Upper lobe of right lung (tissue), 1 donor: ENCODE results near the gene SYT17. TPM values are rescaled to one million over a fixed set of nuclear protein-coding genes. Genes with fewer than 3 reads are reported as not detected.

ENCODE experiments used
- ATAC-seq: fragments of 200-7000 bp; cut with Tn5 transposase; one replicate; pipeline ENCODE4 v1.9.1; 2020; ENCODE audit warnings: mild to moderate bottlenecking, moderate library complexity
- DNase-seq: peaks from one replicate; pipeline ENCODE4 v3.0.0-alpha.2; 2020
- H3K27ac ChIP-seq: fragments of 200-600 bp; one replicate; pipeline ENCODE4 v1.8.0; 2022
- H3K27me3 ChIP-seq: fragments of 200-600 bp; one replicate; pipeline ENCODE4 v1.8.0; 2022; ENCODE audit warnings: mild to moderate bottlenecking
- H3K36me3 ChIP-seq: fragments of 200-600 bp; one replicate; pipeline ENCODE4 v1.8.0; 2022
- H3K4me1 ChIP-seq: fragments of 200-600 bp; one replicate; pipeline ENCODE4 v1.8.0; 2022
- H3K4me3 ChIP-seq: fragments of 200-600 bp; one replicate; pipeline ENCODE4 v1.8.0; 2022; ENCODE audit warnings: mild to moderate bottlenecking
- H3K9me3 ChIP-seq: fragments of 200-600 bp; one replicate; pipeline ENCODE4 v1.8.0; 2022
- intact Hi-C: fragments of 100-400 bp; cut with DNase I; formaldehyde crosslinking; loops from one replicate; pipeline ENCODE4 v1.11.0; 2022
- total RNA-seq: library from RNA; stranded (reverse); fragmentation: NEBNext Ultra II Directional; extraction: Animal tissue kit (Norgen Biotek cat#: 25700); gene quantifications from one replicate; pipeline ENCODE4 v1.2.1, GENCODE V29; 2021
- TF ChIP-seq, protein P1 (sequence below): fragments of 200-600 bp; IDR thresholded peaks from one replicate; pipeline ENCODE4 v1.8.0; 2022; ENCODE audit warnings: antibody characterized with exemption
- donor health status: DM: no; HTN: yes; CAD: no; lungs with severe emphysema.

SYT17 gene
- total RNA-seq, 1 donor from 2014 or later, result 13.7 TPM

DNA sequence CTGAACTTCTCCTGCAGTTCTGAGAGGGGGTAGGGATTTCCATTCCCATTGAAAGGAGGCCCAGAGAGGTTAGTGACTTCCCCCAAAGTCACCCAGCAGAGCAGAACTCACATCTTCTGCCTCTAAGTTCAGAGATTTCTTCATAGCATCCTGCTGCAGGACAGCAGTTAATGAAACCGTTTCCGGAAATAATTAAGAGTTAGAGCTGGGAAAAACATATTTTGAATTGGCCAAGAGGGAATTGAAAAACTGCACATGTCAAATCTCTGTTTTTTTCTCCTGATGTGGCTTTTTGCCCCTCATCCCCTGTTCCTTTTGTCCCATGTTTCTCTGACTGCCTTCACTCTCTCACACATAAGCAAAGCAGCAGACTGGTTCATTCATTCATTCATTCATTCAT is 27.6 kb upstream of the SYT17 start:
- Histone ChIP-seq H3K9me3 (no peaks in the 10 kb centered on the region), H3K27ac (no peak overlapping the region), H3K4me3 (no peak overlapping the region), H3K4me1 (peaks cover 46% of the 10 kb centered on the region), H3K36me3 (no peaks in the 10 kb centered on the region), H3K27me3 (no peaks in the 10 kb centered on the region)
- intact Hi-C loops, result no loop called here
- ATAC-seq (no peak), DNase-seq (no peak)
- TF ChIP-seq, protein P1, sequence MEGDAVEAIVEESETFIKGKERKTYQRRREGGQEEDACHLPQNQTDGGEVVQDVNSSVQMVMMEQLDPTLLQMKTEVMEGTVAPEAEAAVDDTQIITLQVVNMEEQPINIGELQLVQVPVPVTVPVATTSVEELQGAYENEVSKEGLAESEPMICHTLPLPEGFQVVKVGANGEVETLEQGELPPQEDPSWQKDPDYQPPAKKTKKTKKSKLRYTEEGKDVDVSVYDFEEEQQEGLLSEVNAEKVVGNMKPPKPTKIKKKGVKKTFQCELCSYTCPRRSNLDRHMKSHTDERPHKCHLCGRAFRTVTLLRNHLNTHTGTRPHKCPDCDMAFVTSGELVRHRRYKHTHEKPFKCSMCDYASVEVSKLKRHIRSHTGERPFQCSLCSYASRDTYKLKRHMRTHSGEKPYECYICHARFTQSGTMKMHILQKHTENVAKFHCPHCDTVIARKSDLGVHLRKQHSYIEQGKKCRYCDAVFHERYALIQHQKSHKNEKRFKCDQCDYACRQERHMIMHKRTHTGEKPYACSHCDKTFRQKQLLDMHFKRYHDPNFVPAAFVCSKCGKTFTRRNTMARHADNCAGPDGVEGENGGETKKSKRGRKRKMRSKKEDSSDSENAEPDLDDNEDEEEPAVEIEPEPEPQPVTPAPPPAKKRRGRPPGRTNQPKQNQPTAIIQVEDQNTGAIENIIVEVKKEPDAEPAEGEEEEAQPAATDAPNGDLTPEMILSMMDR, result no peak

DNA sequence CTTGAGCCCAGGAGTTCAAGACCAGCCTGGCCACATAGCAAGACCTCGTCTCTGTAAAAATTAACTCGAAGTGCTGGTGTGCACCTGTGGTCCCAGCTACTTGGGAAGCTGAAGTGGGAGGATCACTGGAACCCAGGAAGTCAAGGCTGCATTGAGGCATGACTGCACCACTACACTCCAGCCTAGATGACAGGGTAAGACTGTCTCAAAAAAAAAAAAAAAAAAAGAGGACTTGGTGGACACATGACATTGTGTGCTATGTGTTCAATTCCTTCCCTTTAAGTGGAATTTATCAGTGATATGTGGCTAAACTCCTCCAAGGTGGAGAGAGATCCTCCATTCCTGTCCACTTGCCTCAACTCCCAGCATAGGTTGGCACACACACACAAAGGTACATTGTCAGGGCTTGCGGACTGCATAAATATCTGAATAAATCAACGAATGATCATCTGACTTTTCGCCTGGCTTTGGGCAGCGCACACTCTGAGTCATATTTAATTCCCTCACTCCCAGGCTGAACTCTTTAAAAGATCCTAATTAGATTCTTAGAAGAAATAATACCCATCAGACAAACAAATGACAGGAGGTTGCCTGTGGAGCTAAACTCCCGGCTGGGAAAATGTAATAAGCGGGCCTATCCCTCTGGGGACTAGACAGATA is 25.0 kb upstream of the SYT17 start:
- H3K4me1 ChIP-seq, result peaks cover 20% of the 10 kb centered on the region
- ATAC-seq (no peak), DNase-seq (no peak)
- TF ChIP-seq, protein P1, result no peak
- H3K27me3 ChIP-seq, result no peaks in the 10 kb centered on the region
- H3K4me3 ChIP-seq, result no peak overlapping the region
- H3K9me3 ChIP-seq, result no peaks in the 10 kb centered on the region
- no peak overlapping the region for H3K27ac ChIP-seq
- intact Hi-C loops, result no loop called here
- H3K36me3 ChIP-seq, result no peaks in the 10 kb centered on the region

DNA sequence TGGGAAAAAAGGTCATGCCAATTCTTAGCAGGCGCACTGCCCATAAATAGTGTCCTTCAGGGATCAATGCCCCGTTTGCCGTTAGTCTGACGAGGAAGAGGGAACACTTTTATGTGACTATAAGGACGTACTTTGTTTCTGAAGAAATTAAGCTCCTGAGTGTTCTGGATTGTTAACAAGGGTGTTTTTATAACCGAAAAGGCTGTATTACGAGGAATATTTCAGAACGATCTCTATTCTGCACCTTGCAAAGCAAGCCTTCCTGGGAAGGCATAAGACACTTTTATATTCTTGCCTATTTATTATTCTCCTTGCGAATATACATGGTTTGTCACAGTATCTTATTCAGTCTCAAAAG is 24.5 kb upstream of the SYT17 start:
- H3K27ac ChIP-seq, result no peak overlapping the region

DNA sequence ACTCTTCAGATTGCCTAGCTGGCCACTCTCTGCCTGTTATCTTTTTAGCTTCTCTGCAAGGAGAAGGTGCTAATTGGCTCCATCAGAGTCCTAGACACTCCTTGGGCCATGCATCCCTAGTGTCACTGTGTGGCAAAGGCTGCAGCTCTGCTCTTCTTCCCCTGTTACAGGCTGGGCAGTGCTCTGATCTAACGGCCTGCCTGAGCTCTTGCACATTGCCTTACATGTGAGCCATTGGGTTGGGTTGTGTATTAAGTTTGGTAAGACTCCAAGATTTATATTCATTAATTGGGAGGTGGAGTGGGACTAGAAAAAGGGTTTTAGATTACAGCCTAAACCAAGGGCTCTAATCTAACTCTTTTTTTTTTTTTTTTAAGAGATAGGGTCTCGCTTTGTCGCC is 23.0 kb upstream of the SYT17 start:
- H3K4me1 ChIP-seq, result peaks cover 3% of the 10 kb centered on the region
- no peaks in the 10 kb centered on the region for H3K36me3 ChIP-seq
- intact Hi-C loops, result no loop called here
- H3K27me3 ChIP-seq, result no peaks in the 10 kb centered on the region
- no peak overlapping the region for H3K4me3 ChIP-seq
- H3K27ac ChIP-seq, result no peak overlapping the region
- DNase-seq, result no peak
- TF ChIP-seq, protein P1, result no peak
- no peaks in the 10 kb centered on the region for H3K9me3 ChIP-seq
- no peak for ATAC-seq

More for the DNA sequence above, 24.5 kb upstream of the SYT17 start:
- Histone ChIP-seq H3K4me1 (peaks cover 17% of the 10 kb centered on the region), H3K9me3 (no peaks in the 10 kb centered on the region), H3K36me3 (no peaks in the 10 kb centered on the region), H3K27me3 (no peaks in the 10 kb centered on the region), H3K4me3 (no peak overlapping the region)
- intact Hi-C loops, result no loop called here
- no peak for DNase-seq
- TF ChIP-seq, protein P1, result no peak
- ATAC-seq, result no peak

DNA sequence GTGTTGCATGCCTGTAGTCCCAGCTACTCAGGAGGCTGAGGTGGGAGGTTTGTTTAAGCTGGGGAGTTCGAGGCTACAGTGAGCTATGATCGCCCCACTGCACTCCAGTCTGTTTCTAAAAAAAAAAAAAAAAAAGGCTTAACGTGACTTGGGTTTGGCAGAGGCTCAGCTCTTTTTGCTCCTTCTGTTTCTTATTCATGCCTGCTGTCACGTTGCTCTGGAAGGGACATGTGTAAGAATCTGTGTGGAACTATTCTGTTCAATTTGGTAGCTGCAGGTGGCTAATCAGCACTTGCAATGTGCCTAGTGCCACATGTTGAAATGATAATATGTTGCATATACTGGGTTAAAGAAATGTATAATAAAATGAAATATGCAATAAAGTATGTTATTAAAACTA is 20.9 kb upstream of the SYT17 start:
- no peaks in the 10 kb centered on the region for H3K4me1 ChIP-seq
- no peak for DNase-seq
- no peaks in the 10 kb centered on the region for H3K27me3 ChIP-seq
- no peaks in the 10 kb centered on the region for H3K9me3 ChIP-seq
- no peak for ATAC-seq
- H3K36me3 ChIP-seq, result no peaks in the 10 kb centered on the region
- H3K27ac ChIP-seq, result no peak overlapping the region
- no peak overlapping the region for H3K4me3 ChIP-seq
- intact Hi-C loops, result no loop called here
- TF ChIP-seq, protein P1, result no peak

DNA sequence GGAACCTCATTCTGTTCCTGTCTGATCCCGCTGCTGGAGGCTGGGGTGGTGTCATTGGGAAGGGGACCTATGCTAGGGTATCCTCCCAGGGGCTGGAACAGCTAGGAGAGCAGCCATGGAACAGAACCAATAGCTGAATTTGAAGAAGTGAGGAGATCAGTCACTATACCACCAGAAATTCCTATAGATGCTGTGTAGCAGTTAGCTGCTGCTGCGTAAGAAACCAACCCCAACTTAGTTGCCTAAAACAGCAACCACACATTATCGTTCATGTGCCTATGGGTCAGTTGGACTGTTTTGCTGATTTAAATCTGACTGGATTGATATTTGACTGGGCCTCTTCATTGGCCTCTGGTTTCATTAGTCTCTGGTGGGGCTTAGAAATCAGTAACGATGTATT is 20.4 kb upstream of the SYT17 start:
- ATAC-seq (no peak), DNase-seq (no peak)
- Histone ChIP-seq H3K9me3 (no peaks in the 10 kb centered on the region), H3K27me3 (no peaks in the 10 kb centered on the region), H3K4me1 (no peaks in the 10 kb centered on the region), H3K4me3 (no peak overlapping the region), H3K36me3 (no peaks in the 10 kb centered on the region), H3K27ac (no peak overlapping the region)
- intact Hi-C loops, result no loop called here
- TF ChIP-seq, protein P1, result no peak
